ENCODE data around the gene MAL.

DNA sequence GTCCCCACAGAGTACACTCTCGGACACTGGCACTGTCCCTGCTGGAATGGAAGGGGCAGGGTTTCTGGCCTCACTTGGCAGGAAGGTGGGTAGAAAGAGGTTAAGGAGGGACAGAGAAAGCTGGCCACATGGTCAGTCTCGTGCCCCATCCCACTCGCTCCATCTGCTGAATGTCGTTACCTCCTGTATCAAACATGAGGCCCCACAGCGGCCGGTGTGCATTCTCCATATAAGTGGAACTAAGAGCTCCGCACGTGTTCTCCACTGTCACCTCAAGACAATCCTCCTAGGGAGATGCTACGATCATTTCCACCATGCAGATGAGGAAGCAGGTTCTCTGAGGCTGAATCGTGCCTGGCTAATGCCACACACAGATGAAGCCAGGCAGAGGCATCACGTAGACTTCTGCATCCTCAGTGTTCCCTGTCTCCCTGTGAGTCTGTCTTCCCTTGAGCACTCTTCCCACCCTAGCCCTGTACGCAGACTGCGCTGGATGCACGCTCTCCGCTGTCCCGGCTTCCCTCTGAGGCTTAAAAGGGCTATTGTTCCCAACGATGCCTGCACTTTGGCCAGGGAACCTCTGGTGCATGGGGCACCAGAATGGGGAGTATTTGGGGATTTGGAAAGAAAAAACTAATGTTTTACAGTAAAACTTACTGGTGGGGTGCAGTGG lies 35.1 kb downstream of the MAL start:
- TF ChIP-seq EZH2phosphoT487 (IDR thresholded peaks at IDR 0.05; ENCODE audit: insufficient read depth, low read depth), result no peak
- no peak for TF ChIP-seq EZH2 (IDR thresholded peaks at IDR 0.05; ENCODE audit: insufficient read depth, poor library complexity, severe bottlenecking)
